IMR-90 (cell line): ENCODE measurements around the gene AQP12A. TPM values are rescaled to one million over a fixed set of nuclear protein-coding genes. Genes with fewer than 3 reads are reported as not detected.

Experiments used
- ATAC-seq: fragments of 200-7000 bp; cut with Tn5 transposase; 2 replicates; pipeline ENCODE4 v1.9.1; 2020; ENCODE audit warnings: low read depth, mild to moderate bottlenecking, moderate library complexity
- BruUV-seq: library from RNA; stranded (reverse); fragments of 400-500 nt; replicated peaks from 2 replicates; lab custom pipeline; 2021; lab: Mats Ljungman, UMichigan
- CTCF ChIA-PET: fragments of 300-600 bp; formaldehyde crosslinking; extraction: SDS; loops from one replicate; lab custom pipeline; 2021; ENCODE audit warnings: antibody characterized with exemption; lab: Yijun Ruan, JAX
- POLR2A ChIA-PET: fragments of 300-600 bp; sonication (Branson Sonifier 250); formaldehyde crosslinking; loops from one replicate; lab custom pipeline; 2022; ENCODE audit warnings: antibody characterized with exemption; ENCODE audit not compliant: unreplicated experiment; lab: Charles Lee
- DNase-seq: peaks from one replicate; pipeline ENCODE4 v3.0.0; 2013
- H2AFZ ChIP-seq: replicated peaks from 2 replicates; pipeline ENCODE3; 2013; ENCODE audit warnings: low read length, mild to moderate bottlenecking; ENCODE audit not compliant: poor library complexity
- H2AK5ac ChIP-seq: 2 replicates; pipeline ENCODE4 v1.6.1; 2013; ENCODE audit warnings: low read depth, low read length, inconsistent platforms
- H2AK9ac ChIP-seq: replicated peaks from 2 replicates; pipeline ENCODE3; 2013; ENCODE audit warnings: mild to moderate bottlenecking, low read depth, low read length, moderate library complexity; ENCODE audit not compliant: poor library complexity
- H2BK120ac ChIP-seq: 2 replicates; pipeline ENCODE4 v1.6.1; 2013; ENCODE audit warnings: low read depth, low read length, inconsistent platforms
- H2BK15ac ChIP-seq: 3 replicates; pipeline ENCODE4 v1.6.1; 2013; ENCODE audit warnings: low read depth, low read length, inconsistent platforms
- H2BK20ac ChIP-seq: 2 replicates; pipeline ENCODE4 v1.6.1; 2013; ENCODE audit warnings: low read depth, mild to moderate bottlenecking, inconsistent platforms, low read length, moderate library complexity
- H2BK5ac ChIP-seq: 2 replicates; pipeline ENCODE4 v1.6.1; 2013; ENCODE audit warnings: mild to moderate bottlenecking, low read depth, low read length, inconsistent platforms; ENCODE audit not compliant: poor library complexity, severe bottlenecking
- H3K14ac ChIP-seq: replicated peaks from 2 replicates; pipeline ENCODE4 v1.6.1; 2013; ENCODE audit warnings: low read depth, low read length, inconsistent platforms
- H3K18ac ChIP-seq: 2 replicates; pipeline ENCODE4 v1.6.1; 2013; ENCODE audit warnings: low read depth, low read length, control low read depth
- H3K23ac ChIP-seq: 2 replicates; pipeline ENCODE4 v1.6.1; 2013; ENCODE audit warnings: low read depth, low read length, inconsistent platforms
- H3K27ac ChIP-seq: 2 replicates; pipeline ENCODE4 v1.5.1; 2013; ENCODE audit warnings: mild to moderate bottlenecking, control low read depth, low read length; ENCODE audit not compliant: insufficient read depth
- H3K27me3 ChIP-seq: 2 replicates; pipeline ENCODE4 v1.6.1; 2013; ENCODE audit warnings: low read length; ENCODE audit not compliant: control insufficient read depth, insufficient read depth
- H3K36me3 ChIP-seq: 2 replicates; pipeline ENCODE4 v1.6.1; 2013; ENCODE audit warnings: low read length, mixed read lengths; ENCODE audit not compliant: control insufficient read depth, insufficient read depth
- H3K4ac ChIP-seq: 2 replicates; pipeline ENCODE4 v1.6.1; 2013; ENCODE audit warnings: low read depth, low read length, inconsistent platforms
- H3K4me1 ChIP-seq: 2 replicates; pipeline ENCODE4 v1.6.1; 2013; ENCODE audit warnings: low read length, mixed read lengths; ENCODE audit not compliant: control insufficient read depth, insufficient read depth
- H3K4me2 ChIP-seq: 2 replicates; pipeline ENCODE4 v1.6.1; 2013; ENCODE audit warnings: low read depth, mild to moderate bottlenecking, control low read depth, low read length, moderate library complexity
- H3K4me3 ChIP-seq: 2 replicates; pipeline ENCODE4 v1.5.1; 2013; ENCODE audit warnings: low read depth, mild to moderate bottlenecking, control low read depth, low read length, moderate library complexity; ENCODE audit not compliant: insufficient read depth
- H3K56ac ChIP-seq: 2 replicates; pipeline ENCODE4 v1.6.1; 2013; ENCODE audit warnings: low read length, inconsistent platforms; ENCODE audit not compliant: insufficient read depth; ENCODE audit errors: extremely low read depth
- H3K79me1 ChIP-seq, 2 experiments: 2 replicates each; pipeline ENCODE4 v1.6.1; 2013; ENCODE audit warnings: low read length in 2 of 2, inconsistent platforms in 1 of 2, low read depth in 1 of 2
- H3K9ac ChIP-seq: 2 replicates; pipeline ENCODE4 v1.6.1; 2013; ENCODE audit warnings: low read depth, low read length, control low read depth
- H3K9me1 ChIP-seq: 2 replicates; pipeline ENCODE4 v1.6.1; 2013; ENCODE audit warnings: low read length, inconsistent platforms; ENCODE audit not compliant: insufficient read depth
- H3K9me3 ChIP-seq: 2 replicates; pipeline ENCODE4 v1.6.1; 2013; ENCODE audit warnings: low read length; ENCODE audit not compliant: control insufficient read depth, insufficient read depth
- H4K20me1 ChIP-seq: 2 replicates; pipeline ENCODE4 v1.6.1; 2013; ENCODE audit warnings: low read length, inconsistent platforms; ENCODE audit not compliant: insufficient read depth
- H4K5ac ChIP-seq: 2 replicates; pipeline ENCODE4 v1.6.1; 2013; ENCODE audit warnings: mild to moderate bottlenecking, low read depth, low read length, control low read depth
- H4K8ac ChIP-seq, 2 experiments: 2 replicates each; pipeline ENCODE4 v1.6.1; 2013; ENCODE audit warnings: low read depth in 2 of 2, low read length in 2 of 2, control low read depth in 1 of 2, inconsistent platforms in 1 of 2
- H4K91ac ChIP-seq: 2 replicates; pipeline ENCODE4 v1.6.1; 2013; ENCODE audit warnings: low read depth, low read length, inconsistent platforms; ENCODE audit not compliant: insufficient read depth
- CEBPB ChIP-seq: IDR thresholded peaks from 2 replicates; pipeline ENCODE4 v1.6.1; 2012; ENCODE audit warnings: low read depth, low read length, improper control_type of control experiment
- CHD1 ChIP-seq: IDR thresholded peaks from 2 replicates; pipeline ENCODE4 v1.6.1; 2012; ENCODE audit warnings: low read depth, low read length, improper control_type of control experiment
- FOS ChIP-seq: fragments of 150-350 bp; IDR thresholded peaks from 2 replicates; pipeline ENCODE4 v1.6.1; 2016; ENCODE audit warnings: low read depth, low read length
- MAFK ChIP-seq: IDR thresholded peaks from 2 replicates; pipeline ENCODE4 v1.6.1; 2012; ENCODE audit warnings: low read depth, low read length, improper control_type of control experiment
- MAZ ChIP-seq: IDR thresholded peaks from 2 replicates; pipeline ENCODE4 v1.6.1; 2012; ENCODE audit warnings: low read depth, mild to moderate bottlenecking, low read length, improper control_type of control experiment, moderate library complexity, borderline replicate concordance
- MXI1 ChIP-seq: IDR thresholded peaks from 2 replicates; pipeline ENCODE4 v1.6.1; 2012; ENCODE audit warnings: low read depth, mild to moderate bottlenecking, low read length, moderate library complexity, borderline replicate concordance
- NFE2L2 ChIP-seq: fragments of 150-350 bp; IDR thresholded peaks from 2 replicates; pipeline ENCODE4 v1.6.1; 2016; ENCODE audit warnings: low read depth, mild to moderate bottlenecking, low read length
- POLR2A ChIP-seq: IDR thresholded peaks from 2 replicates; pipeline ENCODE4 v1.6.1; 2012; ENCODE audit warnings: mild to moderate bottlenecking, low read depth, low read length
- RCOR1 ChIP-seq: IDR thresholded peaks from 2 replicates; pipeline ENCODE4 v1.6.1; 2012; ENCODE audit warnings: mild to moderate bottlenecking, low read length, improper control_type of control experiment; ENCODE audit not compliant: insufficient replicate concordance
- RFX5 ChIP-seq: IDR thresholded peaks from 2 replicates; pipeline ENCODE4 v1.8.0; 2012; ENCODE audit warnings: low read depth, mild to moderate bottlenecking, low read length, moderate library complexity
- USF2 ChIP-seq: fragments of 150-350 bp; IDR thresholded peaks from 2 replicates; pipeline ENCODE4 v1.6.1; 2017; ENCODE audit warnings: mild to moderate bottlenecking, antibody characterized with exemption, low read length, low read depth
- WGBS, 2 experiments: methylation state at CpG; one replicate each; pipeline versions ENCODE4 v1.1.5 to v1.1.7; 2013; ENCODE audit warnings: missing lambda C conversion rate in 2 of 2; ENCODE audit not compliant: insufficient read length in 1 of 2; ENCODE audit errors: extremely low coverage in 2 of 2; 5-methylcytosine and 5-hydroxymethylcytosine counted together
- dilution Hi-C: fragments of 300-500 bp; cut with HindIII; formaldehyde crosslinking; loops from one replicate; pipeline ENCODE4 v1.14.3; 2018; ENCODE audit warnings: low sequenced_read_pairs; ENCODE audit not compliant: unreplicated experiment
- in situ Hi-C: fragments of 300-500 bp; cut with MboI; formaldehyde crosslinking; loops from 3 replicates; pipeline ENCODE4 v1.14.3; 2019; ENCODE audit warnings: low sequenced_read_pairs, inconsistent platforms, mixed read lengths
- intact Hi-C: fragments of 100-400 bp; cut with micrococcal nuclease; formaldehyde crosslinking; loops from 2 replicates; pipeline ENCODE4 v1.10.0; 2022
- polyA plus RNA-seq, 3 experiments: library from polyadenylated mRNA; depleted of rRNA; stranded (reverse); fragments of >200 nt; gene quantifications; 2 replicates each; pipeline ENCODE4 v1.2.3, GENCODE V29; 2012; ENCODE audit warnings: low replicate concordance in 1 of 3
- total RNA-seq: library from RNA; depleted of rRNA; stranded (reverse); fragments of >200 nt; gene quantifications from 2 replicates; pipeline ENCODE4 v1.2.3, GENCODE V29; 2012
- TF ChIP-seq, protein P1 (sequence below): conservative IDR thresholded peaks from 2 replicates; pipeline ENCODE4 v1.5.1; 2012; ENCODE audit warnings: mild to moderate bottlenecking, low read depth, low read length, improper control_type of control experiment
- TF ChIP-seq, protein P2 (sequence below): fragments of 150-350 bp; IDR thresholded peaks from 2 replicates; pipeline ENCODE4 v1.6.1; 2016; ENCODE audit warnings: low read depth, mild to moderate bottlenecking, low read length, moderate library complexity, borderline replicate concordance

AQP12A gene
- total and polyA plus RNA-seq, 2 of the 4 experiments (the other 2 are of a cell fraction) = not detected

- H4K8ac ChIP-seq = no peak overlapping the region
- peak overlapping the region; percentile 11 for H2AFZ ChIP-seq
- no peak overlapping the region for H3K18ac ChIP-seq
- no peaks in the 10 kb centered on the region for H3K4me1 ChIP-seq
- CTCF ChIA-PET = no interaction called here
- no peak overlapping the region for H2BK120ac ChIP-seq
- intact Hi-C loops (no loop called here), in situ Hi-C loops (no loop called here), dilution Hi-C loops (no loop called here)
- TF ChIP-seq, protein P1, sequence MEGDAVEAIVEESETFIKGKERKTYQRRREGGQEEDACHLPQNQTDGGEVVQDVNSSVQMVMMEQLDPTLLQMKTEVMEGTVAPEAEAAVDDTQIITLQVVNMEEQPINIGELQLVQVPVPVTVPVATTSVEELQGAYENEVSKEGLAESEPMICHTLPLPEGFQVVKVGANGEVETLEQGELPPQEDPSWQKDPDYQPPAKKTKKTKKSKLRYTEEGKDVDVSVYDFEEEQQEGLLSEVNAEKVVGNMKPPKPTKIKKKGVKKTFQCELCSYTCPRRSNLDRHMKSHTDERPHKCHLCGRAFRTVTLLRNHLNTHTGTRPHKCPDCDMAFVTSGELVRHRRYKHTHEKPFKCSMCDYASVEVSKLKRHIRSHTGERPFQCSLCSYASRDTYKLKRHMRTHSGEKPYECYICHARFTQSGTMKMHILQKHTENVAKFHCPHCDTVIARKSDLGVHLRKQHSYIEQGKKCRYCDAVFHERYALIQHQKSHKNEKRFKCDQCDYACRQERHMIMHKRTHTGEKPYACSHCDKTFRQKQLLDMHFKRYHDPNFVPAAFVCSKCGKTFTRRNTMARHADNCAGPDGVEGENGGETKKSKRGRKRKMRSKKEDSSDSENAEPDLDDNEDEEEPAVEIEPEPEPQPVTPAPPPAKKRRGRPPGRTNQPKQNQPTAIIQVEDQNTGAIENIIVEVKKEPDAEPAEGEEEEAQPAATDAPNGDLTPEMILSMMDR = no peak
- no peak for TF ChIP-seq USF2
- TF ChIP-seq MXI1 = no peak
- no peak for TF ChIP-seq CHD1
- TF ChIP-seq MAFK = no peak
- TF ChIP-seq MAZ = no peak
- no peak for TF ChIP-seq FOS
- TF ChIP-seq RFX5 = no peak
- TF ChIP-seq CEBPB = no peak
- no peak for TF ChIP-seq NFE2L2
- TF ChIP-seq, protein P2, sequence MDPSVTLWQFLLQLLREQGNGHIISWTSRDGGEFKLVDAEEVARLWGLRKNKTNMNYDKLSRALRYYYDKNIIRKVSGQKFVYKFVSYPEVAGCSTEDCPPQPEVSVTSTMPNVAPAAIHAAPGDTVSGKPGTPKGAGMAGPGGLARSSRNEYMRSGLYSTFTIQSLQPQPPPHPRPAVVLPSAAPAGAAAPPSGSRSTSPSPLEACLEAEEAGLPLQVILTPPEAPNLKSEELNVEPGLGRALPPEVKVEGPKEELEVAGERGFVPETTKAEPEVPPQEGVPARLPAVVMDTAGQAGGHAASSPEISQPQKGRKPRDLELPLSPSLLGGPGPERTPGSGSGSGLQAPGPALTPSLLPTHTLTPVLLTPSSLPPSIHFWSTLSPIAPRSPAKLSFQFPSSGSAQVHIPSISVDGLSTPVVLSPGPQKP = no peak
- TF ChIP-seq RCOR1 = no peak
- TF ChIP-seq POLR2A = no peak
- H3K9me3 ChIP-seq = no peaks in the 10 kb centered on the region
- H3K4ac ChIP-seq = no peak overlapping the region
- no peak overlapping the region for H4K91ac ChIP-seq
- no peak overlapping the region for H3K9ac ChIP-seq
- no peak overlapping the region for H3K56ac ChIP-seq
- H3K23ac ChIP-seq = no peak overlapping the region
- H3K27me3 ChIP-seq = peaks cover 51% of the 10 kb centered on the region
- no peaks in the 10 kb centered on the region for H4K20me1 ChIP-seq
- BruUV-seq = no TSS peak
- H3K4me3 ChIP-seq = no peak overlapping the region
- H2AK9ac ChIP-seq = no peak overlapping the region
- H4K5ac ChIP-seq = no peak overlapping the region
- DNase-seq (no peak), ATAC-seq (no peak)
- H3K9me1 ChIP-seq = no peaks in the 10 kb centered on the region
- no peak overlapping the region for H2BK15ac ChIP-seq
- POLR2A ChIA-PET = no interaction called here
- no peaks in the 10 kb centered on the region for H3K36me3 ChIP-seq
- H2BK20ac ChIP-seq = no peak overlapping the region
- no peak overlapping the region for H2BK5ac ChIP-seq
- no peaks in the 10 kb centered on the region for H3K79me1 ChIP-seq
- H2AK5ac ChIP-seq = no peak overlapping the region
- WGBS, 2 experiments = 85% methylated on average over 5 of the region's 11 CpGs; no CpG with 5 or more reads in 1 of the 2 experiments
- H3K4me2 ChIP-seq = no peak overlapping the region
- H3K27ac ChIP-seq = no peak overlapping the region
- no peak overlapping the region for H3K14ac ChIP-seq
These were observed 48.9 kb upstream of the AQP12A start for GRCh38 chr2:240642806-240643092.
